GM23248 (cell line): Measurements from ENCODE around the gene NRDC.

Experiments
- EZH2 ChIP-seq: fragments of 200-600 bp; sonication (generic); IDR thresholded peaks from 2 replicates; pipeline ENCODE4 v1.6.1; 2018; ENCODE audit warnings: antibody characterized with exemption, mild to moderate bottlenecking; ENCODE audit not compliant: insufficient read depth, poor library complexity, severe bottlenecking
- EZH2phosphoT487 ChIP-seq: fragments of 200-600 bp; sonication (generic); IDR thresholded peaks from 2 replicates; pipeline ENCODE4 v1.6.1; 2018; ENCODE audit warnings: antibody characterized with exemption, moderate library complexity, mild to moderate bottlenecking, low read depth; ENCODE audit not compliant: insufficient read depth

GRCh38 chr1:51902456-51902855 lies 23.9 kb upstream of the NRDC start:
- TF ChIP-seq EZH2 (no peak), EZH2phosphoT487 (no peak)
